Esophagus muscularis mucosa (tissue), 4 donors: Measurements from ENCODE around the gene SDK1. TPM values are rescaled to one million over a fixed set of nuclear protein-coding genes. Genes with fewer than 3 reads are reported as not detected.

Experiments
- DNase-seq: peaks from one replicate; pipeline ENCODE4 v3.0.0-alpha.2; 2017; ENCODE audit errors: extremely low spot score
- H3K27ac ChIP-seq, 4 donors: fragments of 200-600 bp; sonication (generic); replicated peaks in 1 of 4; 1 replicate in 3 of 4; 2 replicates in 1 of 4; pipeline ENCODE4 v1.5.1; 2016 to 2019; ENCODE audit warnings: mild to moderate bottlenecking in 1 of 4
- H3K27me3 ChIP-seq, 4 donors: fragments of 200-600 bp; sonication (generic); one replicate each; pipeline versions ENCODE4 v1.5.1 to v1.6.0; 2016 to 2019
- H3K36me3 ChIP-seq, 4 donors: fragments of 200-600 bp; sonication (generic); one replicate each; pipeline ENCODE4 v1.5.1; 2016 to 2019
- H3K4me1 ChIP-seq, 4 donors: fragments of 200-600 bp; sonication (generic); one replicate each; pipeline ENCODE4 v1.5.1; 2016 to 2019
- H3K4me3 ChIP-seq, 4 donors: fragments of 200-600 bp; sonication (generic); 1 replicate in 2 of 4; 2 replicates in 2 of 4; pipeline ENCODE4 v1.5.1; 2016 to 2019; ENCODE audit warnings: mild to moderate bottlenecking in 4 of 4, moderate library complexity in 1 of 4
- H3K9me3 ChIP-seq, 4 donors: fragments of 200-600 bp; sonication (generic); 1 replicate in 3 of 4; 2 replicates in 1 of 4; pipeline ENCODE4 v1.5.1; 2016 to 2019
- EP300 ChIP-seq: sonication (generic); formaldehyde crosslinking; IDR thresholded peaks from one replicate; pipeline ENCODE4 v1.6.1; 2017; ENCODE audit warnings: antibody characterized with exemption
- POLR2A ChIP-seq: fragments of 450-650 bp; IDR thresholded peaks from one replicate; pipeline ENCODE4 v1.6.1; 2017; ENCODE audit warnings: antibody characterized with exemption, moderate library complexity, mild to moderate bottlenecking, low read depth
- POLR2AphosphoS5 ChIP-seq, 2 donors: sonication (generic); formaldehyde crosslinking; IDR thresholded peaks; one replicate each; pipeline ENCODE4 v1.6.1; 2017; ENCODE audit warnings: antibody characterized with exemption in 2 of 2
- WGBS: methylation state at CpG from one replicate; pipeline ENCODE4 v1.1.5; 2018; 5-methylcytosine and 5-hydroxymethylcytosine counted together
- intact Hi-C: fragments of 100-400 bp; cut with DNase I; formaldehyde crosslinking; loops from one replicate; pipeline ENCODE4 v1.15.1; 2023
- total RNA-seq, 4 donors: library from RNA; depleted of rRNA; stranded (reverse); fragments of >200 nt; gene quantifications; one replicate each; pipeline versions ENCODE4 v1.1.0 to v1.2.1, GENCODE V29; 2016
- TF ChIP-seq, protein P1 (sequence below), 3 experiments: fragments of 200-600 bp in 2 of 3; fragments of 450-650 bp in 1 of 3; sonication (generic) in 2 of 3; IDR thresholded peaks; one replicate each; pipeline ENCODE4 v1.5.1; 2017 to 2019; ENCODE audit warnings: antibody characterized with exemption in 3 of 3, mild to moderate bottlenecking in 2 of 3, moderate library complexity in 1 of 3

The SDK1 gene
- total RNA-seq, 4 donors from 2014 or later: 7.8 to 18.6 (median 12.0) TPM

DNA sequence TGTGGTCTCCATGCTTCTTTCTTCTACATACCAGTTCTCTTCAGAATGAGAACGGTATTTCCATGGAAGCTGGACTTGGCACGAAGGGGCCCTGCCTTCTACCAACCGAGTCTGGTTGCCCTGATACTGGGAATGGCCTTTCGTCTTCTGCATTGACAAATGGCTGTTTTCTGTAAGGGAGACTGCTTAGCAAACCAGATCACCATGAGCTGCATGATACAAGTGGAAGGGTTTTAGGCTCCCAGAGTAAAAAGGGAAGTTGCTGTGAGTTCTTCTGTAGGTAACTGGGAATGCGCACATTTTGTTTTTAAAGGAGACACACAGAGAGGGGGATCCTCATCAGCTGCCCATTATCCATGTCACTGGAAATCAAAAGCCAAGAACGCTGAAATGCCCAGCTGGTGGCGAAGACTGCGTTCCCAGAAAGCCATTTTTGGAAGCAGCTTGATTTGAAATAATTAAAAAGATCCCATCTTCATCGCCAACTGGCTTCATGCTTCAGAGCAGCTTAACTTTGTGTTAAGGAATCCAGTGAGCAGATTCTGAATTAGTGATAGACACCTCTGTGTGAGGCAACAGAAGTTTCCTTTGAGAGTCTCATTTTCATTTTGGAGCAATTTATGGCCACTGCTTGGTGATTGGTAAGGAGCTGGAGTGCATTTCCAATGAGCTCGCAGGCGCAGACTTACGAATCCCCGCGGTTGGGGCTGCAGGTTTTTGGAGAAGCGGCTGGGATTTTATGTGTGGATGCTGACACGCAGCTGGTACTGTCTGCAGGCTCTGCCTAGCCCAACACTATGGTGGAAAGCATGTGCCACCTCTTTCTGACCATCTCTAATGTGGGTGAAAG lies 708.4 kb downstream of the SDK1 start:
- no peak overlapping the region for H3K4me3 ChIP-seq
- H3K27me3 ChIP-seq: no peaks in the 10 kb centered on the region
- no peaks in the 10 kb centered on the region for H3K4me1 ChIP-seq
- no peaks in the 10 kb centered on the region for H3K9me3 ChIP-seq
- DNase-seq: no peak
- no peak overlapping the region for H3K27ac ChIP-seq
- WGBS: 89% methylated on average over 14 of the region's 16 CpGs
- TF ChIP-seq, protein P1, sequence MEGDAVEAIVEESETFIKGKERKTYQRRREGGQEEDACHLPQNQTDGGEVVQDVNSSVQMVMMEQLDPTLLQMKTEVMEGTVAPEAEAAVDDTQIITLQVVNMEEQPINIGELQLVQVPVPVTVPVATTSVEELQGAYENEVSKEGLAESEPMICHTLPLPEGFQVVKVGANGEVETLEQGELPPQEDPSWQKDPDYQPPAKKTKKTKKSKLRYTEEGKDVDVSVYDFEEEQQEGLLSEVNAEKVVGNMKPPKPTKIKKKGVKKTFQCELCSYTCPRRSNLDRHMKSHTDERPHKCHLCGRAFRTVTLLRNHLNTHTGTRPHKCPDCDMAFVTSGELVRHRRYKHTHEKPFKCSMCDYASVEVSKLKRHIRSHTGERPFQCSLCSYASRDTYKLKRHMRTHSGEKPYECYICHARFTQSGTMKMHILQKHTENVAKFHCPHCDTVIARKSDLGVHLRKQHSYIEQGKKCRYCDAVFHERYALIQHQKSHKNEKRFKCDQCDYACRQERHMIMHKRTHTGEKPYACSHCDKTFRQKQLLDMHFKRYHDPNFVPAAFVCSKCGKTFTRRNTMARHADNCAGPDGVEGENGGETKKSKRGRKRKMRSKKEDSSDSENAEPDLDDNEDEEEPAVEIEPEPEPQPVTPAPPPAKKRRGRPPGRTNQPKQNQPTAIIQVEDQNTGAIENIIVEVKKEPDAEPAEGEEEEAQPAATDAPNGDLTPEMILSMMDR (IDR thresholded peaks at IDR 0.05): no peak
- H3K36me3 ChIP-seq: no peaks in the 10 kb centered on the region
- intact Hi-C loops: no loop called here

DNA sequence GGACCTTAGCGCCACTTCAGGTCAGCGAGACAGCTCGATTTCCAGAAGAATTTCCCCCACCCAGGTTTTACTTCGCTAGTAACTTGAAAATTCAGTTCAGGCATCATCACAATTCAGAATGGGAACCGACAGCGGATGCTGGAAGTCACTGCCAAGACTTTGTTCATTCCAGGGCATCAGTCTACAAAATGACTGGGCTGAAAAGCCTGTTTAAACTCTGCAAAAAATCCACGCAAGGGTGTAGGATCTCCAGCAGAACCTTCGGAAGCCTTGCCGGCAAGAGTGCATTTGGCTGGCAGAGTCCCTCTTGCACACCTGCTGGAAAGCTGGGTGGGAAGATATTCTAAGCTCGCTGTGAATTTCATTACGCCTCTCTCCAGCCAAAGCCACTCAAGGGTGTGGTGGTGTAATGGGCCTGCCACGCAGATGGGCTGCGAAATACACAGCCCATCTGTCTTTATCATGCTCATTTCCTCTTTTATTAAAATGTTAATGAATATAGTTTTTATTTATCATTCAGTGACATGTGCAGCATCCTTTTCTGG lies 709.1 kb downstream of the SDK1 start:
- no peaks in the 10 kb centered on the region for H3K4me1 ChIP-seq
- DNase-seq: no peak
- intact Hi-C loops: no loop called here
- WGBS: 84% methylated on average over 8 of the region's 13 CpGs
- H3K4me3 ChIP-seq: no peak overlapping the region
- TF ChIP-seq POLR2A: no peak
- TF ChIP-seq POLR2AphosphoS5 (IDR thresholded peaks at IDR 0.05): no peak
- TF ChIP-seq EP300: no peak
- TF ChIP-seq, protein P1 (IDR thresholded peaks at IDR 0.05): no peak
- H3K36me3 ChIP-seq: no peaks in the 10 kb centered on the region
- H3K9me3 ChIP-seq: no peaks in the 10 kb centered on the region
- no peaks in the 10 kb centered on the region for H3K27me3 ChIP-seq
- H3K27ac ChIP-seq: no peak overlapping the region

DNA sequence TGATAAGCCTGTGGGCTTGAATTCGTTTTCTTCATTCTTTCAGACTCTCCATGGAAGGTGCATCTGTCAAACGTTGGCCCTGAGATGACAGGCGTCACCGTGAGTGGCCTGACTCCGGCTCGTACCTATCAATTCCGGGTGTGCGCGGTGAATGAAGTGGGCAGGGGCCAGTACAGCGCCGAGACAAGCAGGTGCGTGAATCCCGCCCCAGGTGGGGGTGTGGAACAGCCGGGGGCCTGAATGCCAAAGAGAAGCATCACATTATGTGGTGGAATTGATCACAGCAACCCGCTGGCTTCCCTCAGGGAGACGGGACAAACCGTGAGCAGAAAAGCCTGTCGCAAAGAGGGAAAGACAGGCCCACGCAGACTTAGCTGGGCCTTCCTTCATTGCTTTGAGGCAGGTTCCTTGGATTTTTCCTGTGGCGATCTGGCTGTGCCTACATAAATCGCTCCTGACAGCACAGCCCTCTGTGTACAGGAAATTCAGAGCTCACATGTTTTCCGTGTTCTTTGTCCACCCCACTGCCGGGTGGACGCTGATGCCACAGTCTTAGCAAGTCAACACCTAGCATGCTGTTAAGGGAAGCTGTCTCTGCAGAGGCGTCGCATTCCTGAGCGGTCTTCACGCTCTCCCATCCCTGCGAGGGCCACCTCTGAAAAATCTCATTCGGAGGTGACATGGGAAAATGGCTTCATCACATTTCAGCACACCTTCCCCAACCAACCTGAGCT lies 710.0 kb downstream of the SDK1 start:
- no peak overlapping the region for H3K4me3 ChIP-seq
- no peak overlapping the region for H3K27ac ChIP-seq
- no peaks in the 10 kb centered on the region for H3K9me3 ChIP-seq
- TF ChIP-seq POLR2A: no peak
- no peak for TF ChIP-seq EP300
- TF ChIP-seq POLR2AphosphoS5 (IDR thresholded peaks at IDR 0.05): no peak
- TF ChIP-seq, protein P1 (IDR thresholded peaks at IDR 0.05): no peak
- WGBS: 80% methylated on average over 29 of the region's 30 CpGs
- DNase-seq: no peak
- no peaks in the 10 kb centered on the region for H3K27me3 ChIP-seq
- H3K36me3 ChIP-seq: peaks cover 0 to 8% (median 0%) of the 10 kb centered on the region in 4 donors
- no peaks in the 10 kb centered on the region for H3K4me1 ChIP-seq
- intact Hi-C loops: no loop called here

DNA sequence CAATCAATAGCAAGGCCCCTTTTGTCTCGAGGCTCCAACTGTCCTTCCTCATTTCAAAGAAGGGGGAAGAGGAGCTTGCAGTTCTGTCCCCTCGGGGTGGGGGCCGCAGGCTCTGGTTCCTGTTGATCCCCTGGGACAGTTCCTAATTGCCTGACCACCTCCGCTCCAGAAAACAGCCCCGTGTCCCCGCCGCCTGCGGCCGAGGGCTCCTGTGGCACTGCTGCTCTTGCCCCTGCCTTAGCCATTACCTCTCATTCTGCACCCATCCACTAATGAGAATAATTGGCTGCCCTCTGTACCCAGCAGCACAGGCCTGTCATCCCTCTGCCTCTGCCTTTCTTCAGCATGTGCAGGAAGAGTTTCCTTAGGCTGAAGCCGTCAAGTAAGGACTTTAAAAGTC lies 712.7 kb downstream of the SDK1 start:
- intact Hi-C loops: no loop called here
- Histone ChIP-seq H3K4me3 (no peak overlapping the region), H3K36me3 (peaks cover 0 to 12% (median 3%) of the 10 kb centered on the region in 4 donors), H3K27me3 (no peaks in the 10 kb centered on the region), H3K4me1 (no peaks in the 10 kb centered on the region), H3K9me3 (peaks cover 0 to 7% (median 2%) of the 10 kb centered on the region in 4 donors), H3K27ac (no peak overlapping the region)
- no peak for TF ChIP-seq EP300
- TF ChIP-seq POLR2A: no peak
- TF ChIP-seq, protein P1 (IDR thresholded peaks at IDR 0.05): no peak
- no peak for TF ChIP-seq POLR2AphosphoS5 (IDR thresholded peaks at IDR 0.05)
- DNase-seq: no peak
- WGBS: 83% methylated on average over 10 of the region's 10 CpGs
